ENCODE data around the gene GLIPR1L1. TPM values are rescaled to one million over a fixed set of nuclear protein-coding genes. Genes with fewer than 3 reads are reported as not detected.

GLIPR1L1 gene
- total and polyA plus RNA-seq, 2 experiments from 2014 or later = 4.4 TPM; not detected in 1

DNA sequence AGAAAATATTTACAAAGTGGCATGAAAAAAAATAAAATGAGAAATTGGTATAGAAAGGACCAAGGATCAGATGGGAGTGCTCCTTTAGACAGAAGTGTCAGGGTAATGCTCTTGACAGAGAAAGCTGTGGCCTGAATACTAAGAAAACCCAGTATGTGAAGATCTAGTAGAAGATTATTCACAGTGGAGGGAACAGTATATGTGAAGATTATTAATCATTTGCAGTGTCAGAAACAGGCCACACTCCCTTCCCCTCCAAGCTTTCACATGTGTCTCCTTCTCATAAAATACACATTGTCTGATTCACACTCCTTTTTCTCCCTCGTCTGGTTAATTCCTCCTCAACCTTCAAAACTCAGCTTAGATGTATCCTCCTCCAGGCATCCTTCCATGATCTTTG lies 45.6 kb upstream of the GLIPR1L1 start:
- Mint-ChIP-seq H3K27ac (no peak overlapping the region), H3K9me3 (no peaks in the 10 kb centered on the region), H3K4me1 (peaks cover 6% of the 10 kb centered on the region), H3K4me3 (no peak overlapping the region), H3K27me3 (ENCODE audit: insufficient read depth, low read depth, poor library complexity) (no peaks in the 10 kb centered on the region), H3K36me3 (ENCODE audit: low read depth) (no peaks in the 10 kb centered on the region)
- TF ChIP-seq, protein P1, sequence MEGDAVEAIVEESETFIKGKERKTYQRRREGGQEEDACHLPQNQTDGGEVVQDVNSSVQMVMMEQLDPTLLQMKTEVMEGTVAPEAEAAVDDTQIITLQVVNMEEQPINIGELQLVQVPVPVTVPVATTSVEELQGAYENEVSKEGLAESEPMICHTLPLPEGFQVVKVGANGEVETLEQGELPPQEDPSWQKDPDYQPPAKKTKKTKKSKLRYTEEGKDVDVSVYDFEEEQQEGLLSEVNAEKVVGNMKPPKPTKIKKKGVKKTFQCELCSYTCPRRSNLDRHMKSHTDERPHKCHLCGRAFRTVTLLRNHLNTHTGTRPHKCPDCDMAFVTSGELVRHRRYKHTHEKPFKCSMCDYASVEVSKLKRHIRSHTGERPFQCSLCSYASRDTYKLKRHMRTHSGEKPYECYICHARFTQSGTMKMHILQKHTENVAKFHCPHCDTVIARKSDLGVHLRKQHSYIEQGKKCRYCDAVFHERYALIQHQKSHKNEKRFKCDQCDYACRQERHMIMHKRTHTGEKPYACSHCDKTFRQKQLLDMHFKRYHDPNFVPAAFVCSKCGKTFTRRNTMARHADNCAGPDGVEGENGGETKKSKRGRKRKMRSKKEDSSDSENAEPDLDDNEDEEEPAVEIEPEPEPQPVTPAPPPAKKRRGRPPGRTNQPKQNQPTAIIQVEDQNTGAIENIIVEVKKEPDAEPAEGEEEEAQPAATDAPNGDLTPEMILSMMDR (conservative IDR thresholded peaks at IDR 0.05; ENCODE audit: low read depth in 2 of 2) = no peak
- TF ChIP-seq NANOG (IDR thresholded peaks at IDR 0.05; ENCODE audit: borderline replicate concordance) (no peak), EZH2phosphoT487 (IDR thresholded peaks at IDR 0.05; ENCODE audit: unreplicated experiment) (no peak), ZNF114 (CRISPR knock-in tag; IDR thresholded peaks at IDR 0.05) (no peak), CREB1 (CRISPR knock-in tag; IDR thresholded peaks at IDR 0.05; ENCODE audit: low read depth) (no peak), ZNF331 (CRISPR knock-in tag; IDR thresholded peaks at IDR 0.05; ENCODE audit: low read depth) (no peak)
- TF ChIP-seq, protein P2, sequence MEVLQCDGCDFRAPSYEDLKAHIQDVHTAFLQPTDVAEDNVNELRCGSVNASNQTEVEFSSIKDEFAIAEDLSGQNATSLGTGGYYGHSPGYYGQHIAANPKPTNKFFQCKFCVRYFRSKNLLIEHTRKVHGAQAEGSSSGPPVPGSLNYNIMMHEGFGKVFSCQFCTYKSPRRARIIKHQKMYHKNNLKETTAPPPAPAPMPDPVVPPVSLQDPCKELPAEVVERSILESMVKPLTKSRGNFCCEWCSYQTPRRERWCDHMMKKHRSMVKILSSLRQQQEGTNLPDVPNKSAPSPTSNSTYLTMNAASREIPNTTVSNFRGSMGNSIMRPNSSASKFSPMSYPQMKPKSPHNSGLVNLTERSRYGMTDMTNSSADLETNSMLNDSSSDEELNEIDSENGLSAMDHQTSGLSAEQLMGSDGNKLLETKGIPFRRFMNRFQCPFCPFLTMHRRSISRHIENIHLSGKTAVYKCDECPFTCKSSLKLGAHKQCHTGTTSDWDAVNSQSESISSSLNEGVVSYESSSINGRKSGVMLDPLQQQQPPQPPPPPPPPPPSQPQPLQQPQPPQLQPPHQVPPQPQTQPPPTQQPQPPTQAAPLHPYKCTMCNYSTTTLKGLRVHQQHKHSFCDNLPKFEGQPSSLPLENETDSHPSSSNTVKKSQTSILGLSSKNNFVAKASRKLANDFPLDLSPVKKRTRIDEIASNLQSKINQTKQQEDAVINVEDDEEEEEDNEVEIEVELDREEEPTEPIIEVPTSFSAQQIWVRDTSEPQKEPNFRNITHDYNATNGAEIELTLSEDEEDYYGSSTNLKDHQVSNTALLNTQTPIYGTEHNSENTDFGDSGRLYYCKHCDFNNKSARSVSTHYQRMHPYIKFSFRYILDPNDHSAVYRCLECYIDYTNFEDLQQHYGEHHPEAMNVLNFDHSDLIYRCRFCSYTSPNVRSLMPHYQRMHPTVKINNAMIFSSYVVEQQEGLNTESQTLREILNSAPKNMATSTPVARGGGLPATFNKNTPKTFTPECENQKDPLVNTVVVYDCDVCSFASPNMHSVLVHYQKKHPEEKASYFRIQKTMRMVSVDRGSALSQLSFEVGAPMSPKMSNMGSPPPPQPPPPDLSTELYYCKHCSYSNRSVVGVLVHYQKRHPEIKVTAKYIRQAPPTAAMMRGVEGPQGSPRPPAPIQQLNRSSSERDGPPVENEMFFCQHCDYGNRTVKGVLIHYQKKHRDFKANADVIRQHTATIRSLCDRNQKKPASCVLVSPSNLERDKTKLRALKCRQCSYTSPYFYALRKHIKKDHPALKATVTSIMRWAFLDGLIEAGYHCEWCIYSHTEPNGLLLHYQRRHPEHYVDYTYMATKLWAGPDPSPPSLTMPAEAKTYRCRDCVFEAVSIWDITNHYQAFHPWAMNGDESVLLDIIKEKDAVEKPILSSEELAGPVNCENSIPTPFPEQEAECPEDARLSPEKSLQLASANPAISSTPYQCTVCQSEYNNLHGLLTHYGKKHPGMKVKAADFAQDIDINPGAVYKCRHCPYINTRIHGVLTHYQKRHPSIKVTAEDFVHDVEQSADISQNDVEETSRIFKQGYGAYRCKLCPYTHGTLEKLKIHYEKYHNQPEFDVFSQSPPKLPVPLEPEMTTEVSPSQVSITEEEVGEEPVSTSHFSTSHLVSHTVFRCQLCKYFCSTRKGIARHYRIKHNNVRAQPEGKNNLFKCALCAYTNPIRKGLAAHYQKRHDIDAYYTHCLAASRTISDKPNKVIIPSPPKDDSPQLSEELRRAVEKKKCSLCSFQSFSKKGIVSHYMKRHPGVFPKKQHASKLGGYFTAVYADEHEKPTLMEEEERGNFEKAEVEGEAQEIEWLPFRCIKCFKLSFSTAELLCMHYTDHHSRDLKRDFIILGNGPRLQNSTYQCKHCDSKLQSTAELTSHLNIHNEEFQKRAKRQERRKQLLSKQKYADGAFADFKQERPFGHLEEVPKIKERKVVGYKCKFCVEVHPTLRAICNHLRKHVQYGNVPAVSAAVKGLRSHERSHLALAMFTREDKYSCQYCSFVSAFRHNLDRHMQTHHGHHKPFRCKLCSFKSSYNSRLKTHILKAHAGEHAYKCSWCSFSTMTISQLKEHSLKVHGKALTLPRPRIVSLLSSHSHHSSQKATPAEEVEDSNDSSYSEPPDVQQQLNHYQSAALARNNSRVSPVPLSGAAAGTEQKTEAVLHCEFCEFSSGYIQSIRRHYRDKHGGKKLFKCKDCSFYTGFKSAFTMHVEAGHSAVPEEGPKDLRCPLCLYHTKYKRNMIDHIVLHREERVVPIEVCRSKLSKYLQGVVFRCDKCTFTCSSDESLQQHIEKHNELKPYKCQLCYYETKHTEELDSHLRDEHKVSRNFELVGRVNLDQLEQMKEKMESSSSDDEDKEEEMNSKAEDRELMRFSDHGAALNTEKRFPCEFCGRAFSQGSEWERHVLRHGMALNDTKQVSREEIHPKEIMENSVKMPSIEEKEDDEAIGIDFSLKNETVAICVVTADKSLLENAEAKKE (CRISPR knock-in tag; IDR thresholded peaks at IDR 0.05) = no peak
- TF ChIP-seq, protein P3, sequence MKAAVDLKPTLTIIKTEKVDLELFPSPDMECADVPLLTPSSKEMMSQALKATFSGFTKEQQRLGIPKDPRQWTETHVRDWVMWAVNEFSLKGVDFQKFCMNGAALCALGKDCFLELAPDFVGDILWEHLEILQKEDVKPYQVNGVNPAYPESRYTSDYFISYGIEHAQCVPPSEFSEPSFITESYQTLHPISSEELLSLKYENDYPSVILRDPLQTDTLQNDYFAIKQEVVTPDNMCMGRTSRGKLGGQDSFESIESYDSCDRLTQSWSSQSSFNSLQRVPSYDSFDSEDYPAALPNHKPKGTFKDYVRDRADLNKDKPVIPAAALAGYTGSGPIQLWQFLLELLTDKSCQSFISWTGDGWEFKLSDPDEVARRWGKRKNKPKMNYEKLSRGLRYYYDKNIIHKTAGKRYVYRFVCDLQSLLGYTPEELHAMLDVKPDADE (IDR thresholded peaks at IDR 0.05) = no peak
- TF ChIP-seq, protein P4, sequence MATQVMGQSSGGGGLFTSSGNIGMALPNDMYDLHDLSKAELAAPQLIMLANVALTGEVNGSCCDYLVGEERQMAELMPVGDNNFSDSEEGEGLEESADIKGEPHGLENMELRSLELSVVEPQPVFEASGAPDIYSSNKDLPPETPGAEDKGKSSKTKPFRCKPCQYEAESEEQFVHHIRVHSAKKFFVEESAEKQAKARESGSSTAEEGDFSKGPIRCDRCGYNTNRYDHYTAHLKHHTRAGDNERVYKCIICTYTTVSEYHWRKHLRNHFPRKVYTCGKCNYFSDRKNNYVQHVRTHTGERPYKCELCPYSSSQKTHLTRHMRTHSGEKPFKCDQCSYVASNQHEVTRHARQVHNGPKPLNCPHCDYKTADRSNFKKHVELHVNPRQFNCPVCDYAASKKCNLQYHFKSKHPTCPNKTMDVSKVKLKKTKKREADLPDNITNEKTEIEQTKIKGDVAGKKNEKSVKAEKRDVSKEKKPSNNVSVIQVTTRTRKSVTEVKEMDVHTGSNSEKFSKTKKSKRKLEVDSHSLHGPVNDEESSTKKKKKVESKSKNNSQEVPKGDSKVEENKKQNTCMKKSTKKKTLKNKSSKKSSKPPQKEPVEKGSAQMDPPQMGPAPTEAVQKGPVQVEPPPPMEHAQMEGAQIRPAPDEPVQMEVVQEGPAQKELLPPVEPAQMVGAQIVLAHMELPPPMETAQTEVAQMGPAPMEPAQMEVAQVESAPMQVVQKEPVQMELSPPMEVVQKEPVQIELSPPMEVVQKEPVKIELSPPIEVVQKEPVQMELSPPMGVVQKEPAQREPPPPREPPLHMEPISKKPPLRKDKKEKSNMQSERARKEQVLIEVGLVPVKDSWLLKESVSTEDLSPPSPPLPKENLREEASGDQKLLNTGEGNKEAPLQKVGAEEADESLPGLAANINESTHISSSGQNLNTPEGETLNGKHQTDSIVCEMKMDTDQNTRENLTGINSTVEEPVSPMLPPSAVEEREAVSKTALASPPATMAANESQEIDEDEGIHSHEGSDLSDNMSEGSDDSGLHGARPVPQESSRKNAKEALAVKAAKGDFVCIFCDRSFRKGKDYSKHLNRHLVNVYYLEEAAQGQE (IDR thresholded peaks at IDR 0.05; ENCODE audit: unreplicated experiment) = no peak
- Histone ChIP-seq H2AFZ (no peak overlapping the region), H3K27me3 (ENCODE audit: insufficient read depth) (no peaks in the 10 kb centered on the region), H3K4me2 (no peak overlapping the region), H3F3A (replicated peaks; ENCODE audit: low read depth) (no peaks in the 10 kb centered on the region), H3K79me2 (replicated peaks; ENCODE audit: insufficient read depth) (no peaks in the 10 kb centered on the region), H3K9me2 (ENCODE audit: insufficient read depth) (no peaks in the 10 kb centered on the region), H3K4me3 (no peak overlapping the region), H4K20me1 (replicated peaks; ENCODE audit: insufficient read depth) (no peaks in the 10 kb centered on the region), H3K36me3 (ENCODE audit: insufficient read depth) (no peaks in the 10 kb centered on the region), H3K4me1 (ENCODE audit: insufficient read depth) (no peaks in the 10 kb centered on the region; the same call in 1 of the 2 replicates), H3K27ac (ENCODE audit: low read depth) (no peak overlapping the region)
- ATAC-seq (no peak), DNase-seq (ENCODE audit: low spot score) (no peak)
